HCT116 (cell line): Measurements from ENCODE around the gene HIVEP2. TPM values are rescaled to one million over a fixed set of nuclear protein-coding genes. Genes with fewer than 3 reads are reported as not detected.

Experiments used
- ATAC-seq: fragments of 200-7000 bp; cut with Tn5 transposase; 2 replicates; pipeline ENCODE4 v1.9.1; 2020; ENCODE audit warnings: mild to moderate bottlenecking, moderate library complexity
- BruUV-seq: library from RNA; stranded (reverse); fragments of 400-500 nt; replicated peaks from 2 replicates; lab custom pipeline; 2021; lab: Mats Ljungman, UMichigan
- CTCF ChIA-PET: fragments of 300-600 bp; sonication (Branson Sonifier 250); formaldehyde crosslinking; loops from one replicate; lab custom pipeline; 2021; ENCODE audit warnings: antibody characterized with exemption; lab: Charles Lee
- POLR2A ChIA-PET: fragments of 300-600, 350-600 bp; sonication (Branson Sonifier 250); formaldehyde crosslinking; loops from one replicate; lab custom pipeline; 2021; ENCODE audit warnings: antibody characterized with exemption; lab: Charles Lee
- RAD21 ChIA-PET, 2 experiments: fragments of 300-600 bp; sonication (Branson Sonifier 250); formaldehyde crosslinking; loops; one replicate each; lab custom pipeline; 2023; ENCODE audit warnings: low total read pairs in 2 of 2; ENCODE audit not compliant: uncharacterized antibody in 2 of 2, unreplicated experiment in 2 of 2, low non-redundant PET in 1 of 2; lab: Charles Lee
- DNase-seq: peaks from one replicate; pipeline ENCODE4 v3.0.0-alpha.2; 2010; ENCODE audit warnings: low read depth, low spot score
- H2AFZ ChIP-seq: fragments of 200-600 bp; shearing (Covaris generic), sonication (generic); 2 replicates; pipeline ENCODE4 v1.6.1; 2017; ENCODE audit warnings: low read depth, mixed run types, mixed read lengths, antibody characterized with exemption, low read length; ENCODE audit not compliant: poor library complexity, severe bottlenecking
- H3K27ac ChIP-seq: 2 replicates; pipeline ENCODE4 v1.5.1; 2012; ENCODE audit warnings: low read depth, low read length
- H3K27me3 ChIP-seq: fragments of 200-600 bp; sonication (generic); 2 replicates; pipeline ENCODE4 v1.6.1; 2016; ENCODE audit warnings: mixed run types, low read length, mixed read lengths; ENCODE audit not compliant: insufficient read depth
- H3K36me3 ChIP-seq, 2 experiments: fragments of 200-500 bp in 1 of 2; fragments of 200-600 bp in 1 of 2; sonication (Bioruptor generic) in 1 of 2; sonication (generic) in 1 of 2; 2 replicates each; pipeline versions ENCODE4 v1.5.1 to v1.6.1; 2014 to 2016; ENCODE audit warnings: low read length in 2 of 2, inconsistent platforms in 1 of 2, mixed read lengths in 1 of 2, mixed run types in 1 of 2; ENCODE audit not compliant: insufficient read depth in 2 of 2, control insufficient read depth in 1 of 2
- H3K4me1 ChIP-seq, 2 experiments: fragments of 200-600 bp in 1 of 2; sonication (generic) in 1 of 2; 2 replicates each; pipeline versions ENCODE4 v1.5.1 to v1.6.1; 2012 to 2017; ENCODE audit warnings: low read length in 2 of 2, inconsistent platforms in 1 of 2, mild to moderate bottlenecking in 1 of 2, mixed read lengths in 1 of 2, mixed run types in 1 of 2, moderate library complexity in 1 of 2; ENCODE audit not compliant: insufficient read depth in 2 of 2, control insufficient read depth in 1 of 2
- H3K4me2 ChIP-seq: fragments of 200-600 bp; sonication (generic); 2 replicates; pipeline ENCODE4 v1.6.1; 2017; ENCODE audit warnings: mixed run types, low read length, mixed read lengths
- H3K4me3 ChIP-seq, 2 experiments: fragments of 200-600 bp in 1 of 2; sonication (generic) in 1 of 2; replicated peaks in 1 of 2; 2 replicates each; pipeline ENCODE4 v1.5.1; 2011 to 2016; ENCODE audit warnings: low read length in 2 of 2, control low read depth in 1 of 2, low read depth in 1 of 2, mild to moderate bottlenecking in 1 of 2, mixed read lengths in 1 of 2, mixed run types in 1 of 2
- H3K79me2 ChIP-seq: fragments of 200-600 bp; sonication (generic); 2 replicates; pipeline ENCODE4 v1.6.1; 2017; ENCODE audit warnings: mild to moderate bottlenecking, mixed run types, low read length, moderate library complexity, mixed read lengths; ENCODE audit not compliant: insufficient read depth
- H3K9ac ChIP-seq: fragments of 200-600 bp; sonication (generic); 2 replicates; pipeline ENCODE4 v1.6.1; 2016; ENCODE audit warnings: low read length, mixed read lengths
- H3K9me2 ChIP-seq: fragments of 200-600 bp; sonication (generic), shearing (Covaris generic); 2 replicates; pipeline ENCODE4 v1.6.1; 2017; ENCODE audit warnings: mixed run types, mild to moderate bottlenecking, moderate library complexity; ENCODE audit not compliant: insufficient read depth
- H3K9me3 ChIP-seq, 2 experiments: fragments of 200-500 bp in 1 of 2; fragments of 200-600 bp in 1 of 2; sonication (Bioruptor generic) in 1 of 2; sonication (generic) in 1 of 2; 2 replicates each; pipeline ENCODE4 v1.6.1; 2014 to 2017; ENCODE audit warnings: low read length in 2 of 2, mixed read lengths in 2 of 2, inconsistent platforms in 1 of 2, low read depth in 1 of 2, mild to moderate bottlenecking in 1 of 2, mixed run types in 1 of 2, moderate library complexity in 1 of 2; ENCODE audit not compliant: control insufficient read depth in 1 of 2, insufficient read depth in 1 of 2
- H4K20me1 ChIP-seq: fragments of 200-600 bp; sonication (generic), shearing (Covaris generic); 2 replicates; pipeline ENCODE4 v1.6.1; 2017; ENCODE audit warnings: mixed run types, mild to moderate bottlenecking, moderate library complexity; ENCODE audit not compliant: insufficient read depth
- CBX3 ChIP-seq: IDR thresholded peaks from 2 replicates; pipeline ENCODE4 v1.6.1; 2012; ENCODE audit warnings: low read depth
- CEBPB ChIP-seq: IDR thresholded peaks from 2 replicates; pipeline ENCODE4 v1.6.1; 2012; ENCODE audit warnings: low read depth
- EGR1 ChIP-seq: IDR thresholded peaks from 2 replicates; pipeline ENCODE4 v1.6.1; 2012; ENCODE audit warnings: low read depth
- ELF1 ChIP-seq: IDR thresholded peaks from 2 replicates; pipeline ENCODE4 v1.6.1; 2012; ENCODE audit warnings: low read depth, borderline replicate concordance
- EZH2 ChIP-seq: fragments of 200-600 bp; sonication (generic); IDR thresholded peaks from 2 replicates; pipeline ENCODE4 v1.6.1; 2017; ENCODE audit warnings: antibody characterized with exemption, mixed run types
- JUND ChIP-seq: IDR thresholded peaks from 2 replicates; pipeline ENCODE4 v1.6.1; 2012
- POLR2A ChIP-seq: IDR thresholded peaks from 2 replicates; pipeline ENCODE4 v1.7.0; 2011; ENCODE audit warnings: borderline replicate concordance; ENCODE audit not compliant: insufficient read depth, insufficient read length; ENCODE audit errors: extremely low read depth
- RAD21 ChIP-seq: IDR thresholded peaks from 2 replicates; pipeline ENCODE4 v1.6.1; 2012; ENCODE audit warnings: low read depth, mild to moderate bottlenecking
- SP1 ChIP-seq: IDR thresholded peaks from 2 replicates; pipeline ENCODE4 v1.6.1; 2012; ENCODE audit warnings: low read depth
- TCF7L2 ChIP-seq: IDR thresholded peaks from 2 replicates; pipeline ENCODE4 v1.7.0; 2011; ENCODE audit warnings: borderline replicate concordance, inconsistent platforms; ENCODE audit not compliant: insufficient read depth, insufficient read length; ENCODE audit errors: extremely low read depth
- YY1 ChIP-seq: IDR thresholded peaks from 2 replicates; pipeline ENCODE4 v1.6.1; 2011; ENCODE audit warnings: low read length, low read depth, moderate library complexity, mild to moderate bottlenecking; ENCODE audit not compliant: insufficient replicate concordance; ENCODE audit errors: extremely low read depth
- ZFX ChIP-seq: fragments of 450-650 bp; IDR thresholded peaks from 2 replicates; pipeline ENCODE4 v1.6.1; 2017
- ZNF274 ChIP-seq: fragments of 200-500 bp; sonication (Bioruptor generic); IDR thresholded peaks from 2 replicates; pipeline ENCODE4 v1.6.1; 2014; ENCODE audit warnings: mild to moderate bottlenecking, low read depth, low read length, inconsistent platforms
- intact Hi-C: fragments of 100-400 bp; cut with micrococcal nuclease; formaldehyde crosslinking; loops from 2 replicates; pipeline ENCODE4 v1.10.0; 2022
- total RNA-seq: library from RNA; stranded (reverse); gene quantifications from one replicate; pipeline ENCODE4 v1.2.1, GENCODE V29; 2021; ENCODE audit not compliant: unreplicated experiment
- TF ChIP-seq, protein P1 (sequence below), 3 experiments: fragments of 200-600 bp in 1 of 3; sonication (generic) in 1 of 3; IDR thresholded peaks in 2 of 3; conservative IDR thresholded peaks in 1 of 3; 2 replicates each; pipeline ENCODE4 v1.5.1; 2012 to 2017; ENCODE audit warnings: low read depth in 2 of 3, low read length in 2 of 3, antibody characterized with exemption in 1 of 3, borderline replicate concordance in 1 of 3, control low read depth in 1 of 3, mild to moderate bottlenecking in 1 of 3, mixed read lengths in 1 of 3, mixed run types in 1 of 3, moderate library complexity in 1 of 3; ENCODE audit not compliant: insufficient read depth in 1 of 3
- TF ChIP-seq, protein P2 (sequence below): IDR thresholded peaks from 2 replicates; pipeline ENCODE4 v1.6.1; 2012
- TF ChIP-seq, protein P3 (sequence below): IDR thresholded peaks from 2 replicates; pipeline ENCODE4 v1.6.1; 2012
- TF ChIP-seq, protein P4 (sequence below): IDR thresholded peaks from 2 replicates; pipeline ENCODE4 v1.6.1; 2012; ENCODE audit warnings: low read depth

HIVEP2 gene
- total RNA-seq, 1 experiment from 2014 or later, result 8.1 TPM

DNA sequence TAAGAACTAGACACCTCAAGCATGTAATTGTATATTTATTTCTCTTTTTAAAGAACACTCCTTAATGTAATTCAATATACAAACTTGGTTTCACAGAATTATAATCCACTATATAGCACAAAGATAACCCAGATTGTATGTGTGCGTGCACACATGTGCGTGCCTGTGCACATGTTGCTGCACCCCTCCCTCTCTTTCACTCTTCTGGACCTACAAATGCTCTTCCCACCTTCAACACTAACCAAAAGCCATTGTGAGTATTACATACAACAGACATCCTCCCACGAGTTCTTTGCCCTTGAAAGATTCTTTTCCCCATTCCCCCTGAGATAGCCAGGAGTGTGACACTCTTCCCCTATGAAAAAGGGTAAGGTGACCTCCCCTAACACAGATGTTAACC is 193.5 kb downstream of the HIVEP2 start (continued):
- TF ChIP-seq, protein P1, sequence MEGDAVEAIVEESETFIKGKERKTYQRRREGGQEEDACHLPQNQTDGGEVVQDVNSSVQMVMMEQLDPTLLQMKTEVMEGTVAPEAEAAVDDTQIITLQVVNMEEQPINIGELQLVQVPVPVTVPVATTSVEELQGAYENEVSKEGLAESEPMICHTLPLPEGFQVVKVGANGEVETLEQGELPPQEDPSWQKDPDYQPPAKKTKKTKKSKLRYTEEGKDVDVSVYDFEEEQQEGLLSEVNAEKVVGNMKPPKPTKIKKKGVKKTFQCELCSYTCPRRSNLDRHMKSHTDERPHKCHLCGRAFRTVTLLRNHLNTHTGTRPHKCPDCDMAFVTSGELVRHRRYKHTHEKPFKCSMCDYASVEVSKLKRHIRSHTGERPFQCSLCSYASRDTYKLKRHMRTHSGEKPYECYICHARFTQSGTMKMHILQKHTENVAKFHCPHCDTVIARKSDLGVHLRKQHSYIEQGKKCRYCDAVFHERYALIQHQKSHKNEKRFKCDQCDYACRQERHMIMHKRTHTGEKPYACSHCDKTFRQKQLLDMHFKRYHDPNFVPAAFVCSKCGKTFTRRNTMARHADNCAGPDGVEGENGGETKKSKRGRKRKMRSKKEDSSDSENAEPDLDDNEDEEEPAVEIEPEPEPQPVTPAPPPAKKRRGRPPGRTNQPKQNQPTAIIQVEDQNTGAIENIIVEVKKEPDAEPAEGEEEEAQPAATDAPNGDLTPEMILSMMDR (IDR thresholded peaks at IDR 0.05 in 2 of 3, conservative IDR thresholded peaks at IDR 0.05 in 1 of 3; ENCODE audit: borderline replicate concordance in 1 of 3, insufficient read depth in 1 of 3, low read depth in 2 of 3, low read length in 2 of 3), result no peak
- TF ChIP-seq YY1, result no peak
- TF ChIP-seq, protein P2, sequence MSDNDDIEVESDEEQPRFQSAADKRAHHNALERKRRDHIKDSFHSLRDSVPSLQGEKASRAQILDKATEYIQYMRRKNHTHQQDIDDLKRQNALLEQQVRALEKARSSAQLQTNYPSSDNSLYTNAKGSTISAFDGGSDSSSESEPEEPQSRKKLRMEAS, result no peak
- TF ChIP-seq SP1, result no peak
- no peak for TF ChIP-seq EGR1
- TF ChIP-seq ELF1, result no peak
- no peak for TF ChIP-seq TCF7L2
- TF ChIP-seq POLR2A, result no peak
- no peak for TF ChIP-seq EZH2
- no peak for TF ChIP-seq RAD21
- TF ChIP-seq, protein P3, sequence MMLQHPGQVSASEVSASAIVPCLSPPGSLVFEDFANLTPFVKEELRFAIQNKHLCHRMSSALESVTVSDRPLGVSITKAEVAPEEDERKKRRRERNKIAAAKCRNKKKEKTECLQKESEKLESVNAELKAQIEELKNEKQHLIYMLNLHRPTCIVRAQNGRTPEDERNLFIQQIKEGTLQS, result no peak
- no peak for TF ChIP-seq CBX3
- no peak for TF ChIP-seq CEBPB
- TF ChIP-seq JUND, result no peak

DNA sequence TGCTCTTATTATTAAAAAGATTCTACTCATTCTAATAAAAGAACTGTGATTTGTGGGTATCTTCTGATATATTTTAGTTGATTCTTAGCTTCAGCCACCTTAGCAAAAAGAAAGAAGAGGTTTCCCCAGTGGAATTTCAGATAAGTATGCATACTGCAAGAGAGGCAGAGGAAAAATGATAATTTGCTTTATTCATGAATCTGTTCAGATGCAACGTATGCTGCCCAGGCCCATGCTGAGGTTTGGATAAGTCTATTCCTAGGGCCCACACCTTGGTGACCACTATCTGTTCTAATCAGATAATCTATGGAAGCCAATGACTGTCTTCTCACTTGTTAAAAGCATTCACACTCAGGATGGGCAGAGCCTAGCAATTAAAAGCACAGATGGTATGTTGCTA is 194.0 kb downstream of the HIVEP2 start:
- ATAC-seq (no peak), DNase-seq (no peak)
- H3K4me3 ChIP-seq, result no peak overlapping the region
- no peak overlapping the region for H3K4me2 ChIP-seq
- no peak overlapping the region for H3K27ac ChIP-seq
- no TSS peak for BruUV-seq
- no peaks in the 10 kb centered on the region for H3K36me3 ChIP-seq
- no peaks in the 10 kb centered on the region for H4K20me1 ChIP-seq
- H2AFZ ChIP-seq, result no peak overlapping the region
- H3K9ac ChIP-seq, result no peak overlapping the region
- H3K27me3 ChIP-seq, result no peaks in the 10 kb centered on the region
- no peaks in the 10 kb centered on the region for H3K79me2 ChIP-seq
- CTCF ChIA-PET, result no interaction called here
- RAD21 ChIA-PET, result interaction anchor here in 1 of 2 experiments (0.7 kb wide), 1 partner anchor 277 kb away, joined by 3 read pairs; no protein-coding TSS in a partner anchor
- peaks cover 4 to 6% of the 10 kb centered on the region in 2 experiments; a peak in 3 of 4 replicates for H3K4me1 ChIP-seq
- POLR2A ChIA-PET, result no interaction called here
- intact Hi-C loops, result no loop called here
- H3K9me2 ChIP-seq, result no peaks in the 10 kb centered on the region
- no peaks in the 10 kb centered on the region for H3K9me3 ChIP-seq
- TF ChIP-seq CBX3 (no peak), EZH2 (no peak), POLR2A (no peak), ZFX (no peak), ZNF274 (no peak), JUND (no peak)
- TF ChIP-seq, protein P1 (IDR thresholded peaks at IDR 0.05 in 2 of 3, conservative IDR thresholded peaks at IDR 0.05 in 1 of 3; ENCODE audit: borderline replicate concordance in 1 of 3, insufficient read depth in 1 of 3, low read depth in 2 of 3, low read length in 2 of 3), result no peak
- TF ChIP-seq, protein P4, sequence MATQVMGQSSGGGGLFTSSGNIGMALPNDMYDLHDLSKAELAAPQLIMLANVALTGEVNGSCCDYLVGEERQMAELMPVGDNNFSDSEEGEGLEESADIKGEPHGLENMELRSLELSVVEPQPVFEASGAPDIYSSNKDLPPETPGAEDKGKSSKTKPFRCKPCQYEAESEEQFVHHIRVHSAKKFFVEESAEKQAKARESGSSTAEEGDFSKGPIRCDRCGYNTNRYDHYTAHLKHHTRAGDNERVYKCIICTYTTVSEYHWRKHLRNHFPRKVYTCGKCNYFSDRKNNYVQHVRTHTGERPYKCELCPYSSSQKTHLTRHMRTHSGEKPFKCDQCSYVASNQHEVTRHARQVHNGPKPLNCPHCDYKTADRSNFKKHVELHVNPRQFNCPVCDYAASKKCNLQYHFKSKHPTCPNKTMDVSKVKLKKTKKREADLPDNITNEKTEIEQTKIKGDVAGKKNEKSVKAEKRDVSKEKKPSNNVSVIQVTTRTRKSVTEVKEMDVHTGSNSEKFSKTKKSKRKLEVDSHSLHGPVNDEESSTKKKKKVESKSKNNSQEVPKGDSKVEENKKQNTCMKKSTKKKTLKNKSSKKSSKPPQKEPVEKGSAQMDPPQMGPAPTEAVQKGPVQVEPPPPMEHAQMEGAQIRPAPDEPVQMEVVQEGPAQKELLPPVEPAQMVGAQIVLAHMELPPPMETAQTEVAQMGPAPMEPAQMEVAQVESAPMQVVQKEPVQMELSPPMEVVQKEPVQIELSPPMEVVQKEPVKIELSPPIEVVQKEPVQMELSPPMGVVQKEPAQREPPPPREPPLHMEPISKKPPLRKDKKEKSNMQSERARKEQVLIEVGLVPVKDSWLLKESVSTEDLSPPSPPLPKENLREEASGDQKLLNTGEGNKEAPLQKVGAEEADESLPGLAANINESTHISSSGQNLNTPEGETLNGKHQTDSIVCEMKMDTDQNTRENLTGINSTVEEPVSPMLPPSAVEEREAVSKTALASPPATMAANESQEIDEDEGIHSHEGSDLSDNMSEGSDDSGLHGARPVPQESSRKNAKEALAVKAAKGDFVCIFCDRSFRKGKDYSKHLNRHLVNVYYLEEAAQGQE, result no peak
